GM23248 (cell line): ENCODE results near the gene DMTF1. TPM values are rescaled to one million over a fixed set of nuclear protein-coding genes. Genes with fewer than 3 reads are reported as not detected.
"Not testable (repeated sequence)": the region's sequence is repeated elsewhere in the genome, so short reads cannot be mapped to it uniquely, and the experiment has no call there.

Source experiments
- DNase-seq: peaks from one replicate; pipeline ENCODE4 v3.0.0-alpha.2; 2015
- H2AFZ ChIP-seq: fragments of 200-600 bp; sonication (generic); 2 replicates; pipeline ENCODE4 v1.6.1; 2016; ENCODE audit warnings: antibody characterized with exemption
- H3F3A ChIP-seq: fragments of 200-600 bp; sonication (generic); 2 replicates; pipeline ENCODE4 v1.6.1; 2016; ENCODE audit warnings: mild to moderate bottlenecking, antibody characterized with exemption, mixed run types; ENCODE audit not compliant: insufficient read depth
- H3K27ac ChIP-seq: fragments of 200-600 bp; sonication (generic); 2 replicates; pipeline ENCODE4 v1.5.1; 2016; ENCODE audit warnings: mild to moderate bottlenecking
- H3K27me3 ChIP-seq: fragments of 200-600 bp; sonication (generic); replicated peaks from 2 replicates; pipeline ENCODE4 v1.6.1; 2016; ENCODE audit warnings: mild to moderate bottlenecking; ENCODE audit not compliant: insufficient read depth
- H3K36me3 ChIP-seq: fragments of 200-600 bp; sonication (generic); 2 replicates; pipeline ENCODE4 v1.6.1; 2016; ENCODE audit warnings: low read depth, mild to moderate bottlenecking
- H3K4me1 ChIP-seq: fragments of 200-600 bp; sonication (generic); 2 replicates; pipeline ENCODE4 v1.6.1; 2016; ENCODE audit warnings: mild to moderate bottlenecking; ENCODE audit not compliant: insufficient read depth
- H3K4me2 ChIP-seq: fragments of 200-600 bp; sonication (generic); one replicate; pipeline ENCODE4 v1.6.1; 2016; ENCODE audit warnings: mild to moderate bottlenecking; ENCODE audit not compliant: unreplicated experiment
- H3K4me3 ChIP-seq: fragments of 200-600 bp; sonication (generic); 2 replicates; pipeline ENCODE4 v1.5.1; 2016; ENCODE audit warnings: mild to moderate bottlenecking
- H3K79me2 ChIP-seq: fragments of 200-600 bp; sonication (generic); 2 replicates; pipeline ENCODE4 v1.6.1; 2016; ENCODE audit warnings: mild to moderate bottlenecking; ENCODE audit not compliant: insufficient read depth
- H3K9ac ChIP-seq: fragments of 200-600 bp; sonication (generic); 2 replicates; pipeline ENCODE4 v1.6.1; 2016; ENCODE audit warnings: mild to moderate bottlenecking
- H3K9me2 ChIP-seq: fragments of 200-600 bp; sonication (generic); 2 replicates; pipeline ENCODE4 v1.6.1; 2016; ENCODE audit warnings: mixed run types, mild to moderate bottlenecking, moderate library complexity; ENCODE audit not compliant: insufficient read depth
- H3K9me3 ChIP-seq: fragments of 200-600 bp; sonication (generic); one replicate; pipeline ENCODE4 v1.6.1; 2017; ENCODE audit warnings: low read depth
- H4K20me1 ChIP-seq: fragments of 200-600 bp; sonication (generic); 2 replicates; pipeline ENCODE4 v1.6.0; 2016; ENCODE audit not compliant: insufficient read depth
- EZH2 ChIP-seq: fragments of 200-600 bp; sonication (generic); IDR thresholded peaks from 2 replicates; pipeline ENCODE4 v1.6.1; 2018; ENCODE audit warnings: antibody characterized with exemption, mild to moderate bottlenecking; ENCODE audit not compliant: insufficient read depth, poor library complexity, severe bottlenecking
- EZH2phosphoT487 ChIP-seq: fragments of 200-600 bp; sonication (generic); IDR thresholded peaks from 2 replicates; pipeline ENCODE4 v1.6.1; 2018; ENCODE audit warnings: antibody characterized with exemption, moderate library complexity, mild to moderate bottlenecking, low read depth; ENCODE audit not compliant: insufficient read depth
- WGBS, 2 experiments: methylation state at CpG; one replicate each; pipeline ENCODE4 v1.1.6; 2015 to 2017; ENCODE audit warnings: low lambda C conversion rate in 2 of 2, low coverage in 1 of 2; ENCODE audit errors: missing lambda C conversion rate in 2 of 2; 5-methylcytosine and 5-hydroxymethylcytosine counted together
- in situ Hi-C: fragments of 300-500 bp; cut with MboI; formaldehyde crosslinking; loops from 2 replicates; pipeline ENCODE4 v1.15.0; 2020
- polyA plus RNA-seq: library from polyadenylated mRNA; unstranded; fragments of >200 nt; fragmentation: Nextera tagmentation; extraction: Ambion mirVana; gene quantifications from 2 replicates; pipeline ENCODE4 v1.2.1, GENCODE V29; 2016
- small RNA-seq: library from RNA; depleted of rRNA; stranded (forward); fragments of <200 nt; gene quantifications from one replicate; pipeline ENCODE3, GENCODE V24; 2014; ENCODE audit warnings: low read depth, low replicate concordance
- total RNA-seq: library from RNA; depleted of rRNA; stranded (reverse); fragments of >200 nt; shearing (Covaris generic); gene quantifications from 2 replicates; pipeline ENCODE4 v1.2.3, GENCODE V29; 2014; rRNA removed

DMTF1 gene
- total and polyA plus RNA-seq, 2 experiments from 2014 or later: 28.4 to 28.6 TPM

DNA sequence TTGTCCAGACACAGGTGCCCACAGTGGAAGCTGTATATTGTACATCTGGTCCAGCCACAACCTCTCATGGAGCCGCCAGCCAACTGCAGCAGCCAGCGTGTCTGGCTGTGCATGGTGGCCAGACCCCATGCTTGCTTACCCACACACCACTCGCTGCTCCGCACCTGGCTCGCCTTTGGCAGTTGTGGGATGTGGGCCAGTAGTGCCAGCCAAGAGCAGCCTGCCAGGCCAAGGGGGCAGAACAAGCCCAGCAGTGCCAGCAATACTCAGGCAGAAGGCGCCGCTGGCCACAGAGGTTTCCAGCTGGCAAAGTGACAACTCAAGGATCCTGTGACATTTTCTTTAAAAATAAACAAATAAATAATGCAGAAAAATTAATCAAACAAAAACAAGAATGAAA lies 79.0 kb downstream of the DMTF1 start:
- Histone ChIP-seq H3K9me2 (no peaks in the 10 kb centered on the region), H3K27me3 (no peaks in the 10 kb centered on the region), H3K79me2 (no peaks in the 10 kb centered on the region), H3K9ac (no peak overlapping the region), H3K4me2 (no peak overlapping the region), H2AFZ (no peak overlapping the region), H4K20me1 (no peaks in the 10 kb centered on the region), H3K9me3 (no peaks in the 10 kb centered on the region), H3K4me1 (peaks cover 9% of the 10 kb centered on the region), H3K4me3 (no peak overlapping the region), H3F3A (no peaks in the 10 kb centered on the region), H3K27ac (no peak overlapping the region), H3K36me3 (no peaks in the 10 kb centered on the region)
- in situ Hi-C loops: loop anchor here (10.0 kb wide), 1 partner anchor 306 kb away; no protein-coding TSS in a partner anchor
- TF ChIP-seq EZH2 (no peak), EZH2phosphoT487 (no peak)
- WGBS, 2 experiments: 25 to 39% methylated on average over 7 of the region's 7 CpGs
- DNase-seq: no peak

DNA sequence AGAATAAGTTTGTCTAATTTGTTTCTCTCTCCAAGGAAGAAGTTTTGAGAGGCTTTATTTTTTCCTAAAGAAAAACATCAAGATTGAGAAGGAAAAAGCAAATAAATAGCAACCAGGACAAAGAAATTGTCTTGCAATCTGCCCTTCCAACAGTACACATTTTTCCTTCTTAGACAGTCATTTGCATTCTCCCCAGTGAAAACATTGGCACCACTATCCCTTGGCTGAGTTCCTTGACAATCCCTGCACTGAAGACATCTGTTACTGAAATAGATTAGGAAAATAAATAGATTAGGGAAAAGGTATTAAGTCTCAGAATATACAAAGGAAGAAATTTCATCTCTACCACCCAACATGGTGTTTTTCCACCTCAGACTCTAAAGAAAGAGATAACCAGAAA lies 79.5 kb downstream of the DMTF1 start:
- in situ Hi-C loops: loop anchor here (10.0 kb wide), 1 partner anchor 307 kb away; no protein-coding TSS in a partner anchor
- H3K27me3 ChIP-seq: no peaks in the 10 kb centered on the region
- H3K4me1 ChIP-seq: peaks cover 9% of the 10 kb centered on the region
- no peak overlapping the region for H3K4me3 ChIP-seq
- no peaks in the 10 kb centered on the region for H3F3A ChIP-seq
- H3K79me2 ChIP-seq: no peaks in the 10 kb centered on the region
- no peak overlapping the region for H3K4me2 ChIP-seq
- DNase-seq: no peak
- no peaks in the 10 kb centered on the region for H3K9me2 ChIP-seq
- H3K9me3 ChIP-seq: no peaks in the 10 kb centered on the region
- no peaks in the 10 kb centered on the region for H4K20me1 ChIP-seq
- H2AFZ ChIP-seq: no peak overlapping the region
- H3K9ac ChIP-seq: no peak overlapping the region
- no peak overlapping the region for H3K27ac ChIP-seq
- no peak for TF ChIP-seq EZH2
- TF ChIP-seq EZH2phosphoT487: no peak
- H3K36me3 ChIP-seq: no peaks in the 10 kb centered on the region

DNA sequence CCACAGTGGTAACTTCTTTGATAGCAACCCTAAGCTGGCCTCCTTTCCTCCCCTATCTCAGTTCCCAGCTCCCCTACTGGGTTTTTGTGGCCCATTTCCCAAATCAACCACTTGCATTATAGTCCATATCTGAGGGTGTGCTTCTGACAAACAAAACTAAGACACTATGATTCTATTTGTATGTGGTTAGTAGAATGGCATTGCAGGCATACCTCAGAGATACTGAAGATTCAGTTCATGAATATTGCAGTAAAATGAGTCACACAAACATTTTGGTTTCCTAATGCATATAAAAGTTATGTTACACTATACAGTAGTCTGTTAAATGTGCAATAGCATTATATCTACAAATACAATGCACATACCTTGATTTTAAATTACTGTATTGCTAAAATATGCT lies 82.7 kb downstream of the DMTF1 start:
- Histone ChIP-seq H3K4me2 (peak overlapping the region; percentile 30), H3K9ac (no peak overlapping the region), H3K4me1 (peaks cover 9% of the 10 kb centered on the region), H3K9me2 (no peaks in the 10 kb centered on the region), H3K4me3 (no peak overlapping the region), H3K27me3 (no peaks in the 10 kb centered on the region), H3K27ac (no peak overlapping the region), H2AFZ (no peak overlapping the region), H3K79me2 (no peaks in the 10 kb centered on the region), H4K20me1 (no peaks in the 10 kb centered on the region), H3F3A (no peaks in the 10 kb centered on the region), H3K36me3 (no peaks in the 10 kb centered on the region), H3K9me3 (no peaks in the 10 kb centered on the region)
- in situ Hi-C loops: loop anchor here (10.0 kb wide), 1 partner anchor 310 kb away; no protein-coding TSS in a partner anchor
- TF ChIP-seq EZH2phosphoT487 (no peak), EZH2 (no peak)
- DNase-seq: peak; percentile 56

DNA sequence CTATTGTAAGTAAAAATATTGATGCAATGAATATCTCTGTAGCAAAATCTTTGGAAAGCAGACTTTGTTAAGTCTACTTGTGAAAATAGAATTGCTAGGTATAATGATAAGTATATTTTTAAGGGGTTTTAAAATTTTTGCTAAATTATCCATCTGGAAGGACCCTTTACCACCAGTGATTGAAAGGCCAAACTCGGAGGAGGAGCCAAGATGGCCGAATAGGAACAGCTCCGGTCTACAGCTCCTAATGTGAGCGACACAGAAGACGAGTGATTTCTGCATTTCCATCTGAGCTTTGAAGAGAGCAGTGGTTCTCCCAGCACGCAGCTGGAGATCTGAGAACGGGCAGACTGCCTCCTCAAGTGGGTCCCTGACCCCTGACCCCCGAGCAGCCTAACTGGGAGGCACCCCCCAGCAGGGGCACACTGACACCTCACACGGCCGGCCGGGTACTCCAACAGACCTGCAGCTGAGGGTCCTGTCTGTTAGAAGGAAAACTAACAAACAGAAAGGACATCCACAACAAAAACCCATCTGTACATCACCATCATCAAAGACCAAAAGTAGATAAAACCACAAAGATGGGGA lies 86.3 kb downstream of the DMTF1 start:
- not testable (repeated sequence) for H3K4me3 ChIP-seq, H3K9me2 ChIP-seq, H3K36me3 ChIP-seq, H3K4me2 ChIP-seq, H3K27ac ChIP-seq, H3K79me2 ChIP-seq, H3K27me3 ChIP-seq, H3F3A ChIP-seq, H2AFZ ChIP-seq, H3K9me3 ChIP-seq, H3K9ac ChIP-seq, H3K4me1 ChIP-seq, DNase-seq, H4K20me1 ChIP-seq
- in situ Hi-C loops: loop anchor here (10.0 kb wide), 1 partner anchor 314 kb away; no protein-coding TSS in a partner anchor
- WGBS, 2 experiments: 69 to 70% methylated on average over 8 to 11 of the region's 11 CpGs

DNA sequence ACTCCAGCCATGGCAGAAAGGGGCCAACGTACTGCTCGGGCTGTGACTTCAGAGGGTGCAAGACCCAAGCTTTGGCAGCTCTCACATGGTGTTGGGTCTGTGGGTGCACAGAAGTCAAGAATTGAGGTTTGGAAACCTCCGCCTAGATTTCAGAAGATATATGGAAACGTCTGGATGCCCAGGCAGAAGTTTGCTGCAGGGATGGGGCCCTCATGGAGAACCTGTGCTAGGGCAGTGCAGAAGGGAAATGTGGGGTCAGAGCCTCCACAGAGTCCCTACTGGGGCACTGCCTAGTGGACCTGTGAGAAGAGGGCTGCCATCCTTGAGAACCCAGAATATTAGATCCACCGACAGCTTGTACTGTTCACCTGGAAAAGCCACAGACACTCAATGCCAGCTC lies 93.4 kb downstream of the DMTF1 start:
- H3K27me3 ChIP-seq, H3K79me2 ChIP-seq, in situ Hi-C loops, DNase-seq, H3K4me2 ChIP-seq, H3K9me3 ChIP-seq, H3K36me3 ChIP-seq, H3K9ac ChIP-seq, H3K4me3 ChIP-seq, H3F3A ChIP-seq, H3K9me2 ChIP-seq, H2AFZ ChIP-seq, H3K27ac ChIP-seq, H4K20me1 ChIP-seq, H3K4me1 ChIP-seq: not testable (repeated sequence)
- WGBS, 2 experiments: 56 to 68% methylated on average over 5 of the region's 5 CpGs

Small RNAs within 50 kb of the gene (small RNA-seq; reads per million reads assigned to genes)
- gene RF00019: not detected
- not detected for gene RF02271

Other genes with a start within 250 kb of the DMTF1 start
- gene ELAPOR2, start 92.8 kb upstream of the DMTF1 start, total RNA-seq: 1.0 and 1.8 TPM in 2 replicates
- gene ELAPOR2, start 92.8 kb upstream of the DMTF1 start, polyA plus RNA-seq: 0.57 and 1.6 TPM in 2 replicates
- 52.7 and 61.7 TPM in 2 replicates for gene TMEM243, start 67.3 kb downstream of the DMTF1 start, total RNA-seq
- 68.1 and 76.9 TPM in 2 replicates for gene TMEM243, start 67.3 kb downstream of the DMTF1 start, polyA plus RNA-seq
- gene CROT, start 193.2 kb downstream of the DMTF1 start, total RNA-seq: 11.9 and 13.4 TPM in 2 replicates
- gene CROT, start 193.2 kb downstream of the DMTF1 start, polyA plus RNA-seq: 11.1 and 12.0 TPM in 2 replicates